ENCODE results near the gene SMIM32.

GRCh38 chr5:136226401-136226800, 33.4 kb upstream of the SMIM32 start:
- TF ChIP-seq EZH2 (IDR thresholded peaks at IDR 0.05; ENCODE audit: insufficient read depth, poor library complexity, severe bottlenecking) (no peak), EZH2phosphoT487 (IDR thresholded peaks at IDR 0.05; ENCODE audit: insufficient read depth, low read depth) (no peak)
